ENCODE measurements around the gene SH3BP4.

Gene SH3BP4

GRCh38 chr2:235031686-235032373 is 80.0 kb downstream of the SH3BP4 start:
- no peak for TF ChIP-seq CTCF (conservative IDR thresholded peaks at IDR 0.05; ENCODE audit: low read depth, low read length)
- DNase-seq (ENCODE audit: low read depth) = no peak
- H3K4me3 ChIP-seq (ENCODE audit: low read depth, low read length) = no peak overlapping the region

- no peak for DNase-seq (ENCODE audit: low read depth)
- no peak overlapping the region for H3K4me3 ChIP-seq (ENCODE audit: low read depth, low read length)
- no peak for TF ChIP-seq CTCF (conservative IDR thresholded peaks at IDR 0.05; ENCODE audit: low read depth, low read length)
Observed at GRCh38 chr2:235032466-235032865, 80.6 kb downstream of the SH3BP4 start.

GRCh38 chr2:235032949-235033348 is 81.1 kb downstream of the SH3BP4 start:
- no peak for TF ChIP-seq CTCF (conservative IDR thresholded peaks at IDR 0.05; ENCODE audit: low read depth, low read length)
- no peak for DNase-seq (ENCODE audit: low read depth)
- H3K4me3 ChIP-seq (ENCODE audit: low read depth, low read length) = no peak overlapping the region

DNA sequence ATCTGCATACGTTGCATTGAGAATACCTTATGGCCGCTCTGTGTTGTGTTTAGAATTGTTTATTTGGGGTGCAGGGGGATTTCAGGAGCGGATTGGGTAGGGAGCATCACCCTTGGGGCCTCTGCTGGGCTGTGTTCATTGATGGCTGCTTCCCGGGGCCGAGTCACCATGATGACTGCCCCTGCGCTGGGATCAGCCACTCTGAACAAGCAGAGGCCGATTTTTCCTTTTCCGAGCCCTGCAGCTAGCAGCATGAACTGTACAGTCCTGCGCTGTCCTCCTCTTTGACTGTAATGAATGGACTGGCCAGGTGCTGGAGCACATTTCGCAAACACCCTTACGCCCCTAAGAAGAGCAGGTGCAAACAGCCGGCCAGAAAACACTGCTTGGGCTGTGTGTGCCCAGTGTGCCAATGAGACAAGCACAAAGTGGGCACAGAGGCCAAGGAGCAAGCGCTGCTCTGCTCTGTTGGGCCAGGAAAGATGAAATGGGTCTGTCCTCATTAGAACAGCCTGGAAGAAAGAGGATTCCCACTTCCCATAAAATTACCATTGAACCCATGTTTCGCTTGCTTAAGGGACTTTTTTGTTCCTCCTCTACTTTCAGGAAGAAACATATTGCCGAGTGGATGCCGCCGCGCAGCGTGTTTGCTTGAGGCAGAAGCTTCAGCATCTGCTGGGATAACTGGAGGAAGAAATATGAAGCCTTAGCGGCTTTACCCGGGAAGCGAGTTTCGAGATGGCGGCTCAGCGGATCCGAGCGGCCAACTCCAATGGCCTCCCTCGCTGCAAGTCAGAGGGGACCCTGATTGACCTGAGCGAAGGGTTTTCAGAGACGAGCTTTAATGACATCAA is 82.7 kb downstream of the SH3BP4 start:
- DNase-seq (ENCODE audit: low read depth) = no peak
- H3K4me3 ChIP-seq (ENCODE audit: low read depth, low read length) = no peak overlapping the region
- no peak for TF ChIP-seq CTCF (conservative IDR thresholded peaks at IDR 0.05; ENCODE audit: low read depth, low read length)

GRCh38 chr2:235037604-235038166 is 85.9 kb downstream of the SH3BP4 start:
- no peak for DNase-seq (ENCODE audit: low read depth)
- TF ChIP-seq CTCF (conservative IDR thresholded peaks at IDR 0.05; ENCODE audit: low read depth, low read length) = no peak

DNA sequence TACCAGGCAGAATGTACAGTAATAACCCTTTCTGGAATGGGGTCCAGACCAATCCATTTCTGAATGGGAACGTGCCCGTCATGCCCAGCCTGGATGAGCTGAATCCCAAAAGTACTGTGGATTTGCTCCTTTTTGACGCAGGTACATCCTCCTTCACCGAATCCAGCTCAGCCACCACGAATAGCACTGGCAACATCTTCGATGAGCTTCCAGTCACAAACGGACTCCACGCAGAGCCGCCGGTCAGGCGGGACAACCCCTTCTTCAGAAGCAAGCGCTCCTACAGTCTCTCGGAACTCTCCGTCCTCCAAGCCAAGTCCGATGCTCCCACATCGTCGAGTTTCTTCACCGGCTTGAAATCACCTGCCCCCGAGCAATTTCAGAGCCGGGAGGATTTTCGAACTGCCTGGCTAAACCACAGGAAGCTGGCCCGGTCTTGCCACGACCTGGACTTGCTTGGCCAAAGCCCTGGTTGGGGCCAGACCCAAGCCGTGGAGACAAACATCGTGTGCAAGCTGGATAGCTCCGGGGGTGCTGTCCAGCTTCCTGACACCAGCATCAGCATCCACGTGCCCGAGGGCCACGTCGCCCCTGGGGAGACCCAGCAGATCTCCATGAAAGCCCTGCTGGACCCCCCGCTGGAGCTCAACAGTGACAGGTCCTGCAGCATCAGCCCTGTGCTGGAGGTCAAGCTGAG is 89.6 kb downstream of the SH3BP4 start:
- TF ChIP-seq CTCF (conservative IDR thresholded peaks at IDR 0.05; ENCODE audit: low read depth, low read length) = no peak
- no peak for DNase-seq (ENCODE audit: low read depth)
- no peak overlapping the region for H3K4me3 ChIP-seq (ENCODE audit: low read depth, low read length)

More at GRCh38 chr2:235037604-235038166, 85.9 kb downstream of the SH3BP4 start:
- H3K4me3 ChIP-seq (ENCODE audit: low read depth, low read length) = no peak overlapping the region

Measured in choroid plexus epithelial cell (primary cell).